ENCODE measurements around the gene ARMH4.

The ARMH4 gene

DNA sequence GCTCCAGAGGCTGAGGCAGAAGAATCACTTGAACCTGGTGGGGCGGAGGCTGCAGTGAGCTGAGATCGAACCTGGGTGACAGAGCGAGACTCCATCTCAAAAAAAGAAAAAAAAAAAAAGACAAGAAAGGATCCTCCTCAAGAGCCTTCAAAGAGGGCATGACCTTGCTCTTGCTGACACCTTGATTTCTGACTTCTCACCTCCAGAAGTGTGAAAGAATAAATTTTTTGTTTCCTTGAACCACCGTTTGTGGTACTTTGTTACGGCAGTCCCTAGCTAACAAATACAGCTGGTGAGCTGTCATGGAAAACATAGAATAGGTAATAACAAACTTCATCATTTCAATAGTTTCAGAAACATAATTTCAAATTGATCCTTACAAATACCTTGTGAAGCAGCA is 46.1 kb upstream of the ARMH4 start:
- H4K12ac ChIP-seq (ENCODE audit: low read depth, low read length) = no peak overlapping the region
- DNase-seq = no peak
- no peak overlapping the region for H2BK120ac ChIP-seq (ENCODE audit: insufficient read depth, low read length, poor library complexity)
- H2AFZ ChIP-seq (ENCODE audit: insufficient read depth, low read length, poor library complexity) = no peak overlapping the region
- no peak overlapping the region for H2BK12ac ChIP-seq (ENCODE audit: low read length)
- no peak overlapping the region for H3K4ac ChIP-seq (ENCODE audit: low read depth, low read length)
- H3K4me2 ChIP-seq (ENCODE audit: low read length) = no peak overlapping the region
- no peak overlapping the region for H4K91ac ChIP-seq (ENCODE audit: low read depth, low read length)
- no peak overlapping the region for H3K27ac ChIP-seq (ENCODE audit: low read depth, low read length)
- no peak overlapping the region for H3K18ac ChIP-seq (ENCODE audit: low read length)
- no peak overlapping the region for H3K23ac ChIP-seq (ENCODE audit: low read length)
- H3K9me3 ChIP-seq (ENCODE audit: insufficient read depth, low read depth, low read length) = no peaks in the 10 kb centered on the region
- H3K36me3 ChIP-seq (ENCODE audit: control insufficient read depth in 1 of 2, insufficient read depth in 2 of 2, low read length in 2 of 2) = peaks cover 0 to 1% of the 10 kb centered on the region in 2 experiments
- H3K27me3 ChIP-seq (ENCODE audit: insufficient read depth, low read length) = no peaks in the 10 kb centered on the region
- no peak overlapping the region for H3K9ac ChIP-seq (ENCODE audit: low read length)
- H2AK5ac ChIP-seq (ENCODE audit: low read length) = no peak overlapping the region
- no peak overlapping the region for H4K8ac ChIP-seq (ENCODE audit: low read depth, low read length)
- peaks cover 0 to 2% of the 10 kb centered on the region in 2 experiments for H3K4me1 ChIP-seq (ENCODE audit: control insufficient read depth in 1 of 2, insufficient read depth in 2 of 2, low read length in 2 of 2)
- H3K4me3 ChIP-seq (ENCODE audit: low read depth, low read length) = no peak overlapping the region
- H3K14ac ChIP-seq (ENCODE audit: low read length) = no peak overlapping the region
- no peak overlapping the region for H2BK5ac ChIP-seq (ENCODE audit: low read depth, low read length, poor library complexity)
- H3K79me2 ChIP-seq (ENCODE audit: control insufficient read depth, insufficient read depth, low read length, poor library complexity) = peaks cover 10% of the 10 kb centered on the region
- WGBS (ENCODE audit: extremely low coverage, insufficient coverage, insufficient read length) = no CpG with 5 or more reads among the region's 5 CpGs
- peaks cover 10% of the 10 kb centered on the region for H3K79me1 ChIP-seq (ENCODE audit: low read length)

DNA sequence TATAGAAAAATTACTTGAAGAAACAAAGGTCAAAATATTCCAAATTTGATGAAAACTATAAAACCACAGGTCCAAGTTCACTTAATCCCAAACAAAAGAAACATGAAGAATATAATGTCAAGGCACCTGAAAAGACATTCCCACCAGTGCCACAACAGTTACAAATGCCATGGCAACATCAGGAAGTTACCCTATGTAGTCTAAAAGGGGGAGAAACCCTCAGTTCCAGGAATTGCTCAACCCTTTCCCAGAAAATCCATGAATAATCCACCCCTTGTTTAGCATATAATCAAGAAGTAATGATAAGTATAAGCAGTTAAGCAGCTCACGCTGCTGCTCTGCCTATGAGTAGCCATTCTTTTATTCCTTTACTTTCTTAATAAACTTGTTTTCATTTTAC is 44.2 kb upstream of the ARMH4 start:
- Histone ChIP-seq H3K4me1 (ENCODE audit: control insufficient read depth in 1 of 2, insufficient read depth in 2 of 2, low read length in 2 of 2) (no peaks in the 10 kb centered on the region), H3K79me2 (ENCODE audit: control insufficient read depth, insufficient read depth, low read length, poor library complexity) (peaks cover 8% of the 10 kb centered on the region), H3K23ac (ENCODE audit: low read length) (no peak overlapping the region), H3K27ac (ENCODE audit: low read depth, low read length) (no peak overlapping the region), H3K18ac (ENCODE audit: low read length) (no peak overlapping the region), H3K27me3 (ENCODE audit: insufficient read depth, low read length) (no peaks in the 10 kb centered on the region), H3K4me2 (ENCODE audit: low read length) (no peak overlapping the region), H3K4me3 (ENCODE audit: low read depth, low read length) (no peak overlapping the region), H4K8ac (ENCODE audit: low read depth, low read length) (no peak overlapping the region), H3K36me3 (ENCODE audit: control insufficient read depth in 1 of 2, insufficient read depth in 2 of 2, low read length in 2 of 2) (no peaks in the 10 kb centered on the region), H2AK5ac (ENCODE audit: low read length) (no peak overlapping the region), H4K12ac (ENCODE audit: low read depth, low read length) (no peak overlapping the region), H3K14ac (ENCODE audit: low read length) (no peak overlapping the region), H2BK5ac (ENCODE audit: low read depth, low read length, poor library complexity) (no peak overlapping the region), H2AFZ (ENCODE audit: insufficient read depth, low read length, poor library complexity) (no peak overlapping the region), H4K91ac (ENCODE audit: low read depth, low read length) (no peak overlapping the region), H2BK12ac (ENCODE audit: low read length) (no peak overlapping the region), H3K79me1 (ENCODE audit: low read length) (peaks cover 10% of the 10 kb centered on the region), H3K9ac (ENCODE audit: low read length) (no peak overlapping the region), H3K9me3 (ENCODE audit: insufficient read depth, low read depth, low read length) (no peaks in the 10 kb centered on the region), H2BK120ac (ENCODE audit: insufficient read depth, low read length, poor library complexity) (no peak overlapping the region), H3K4ac (ENCODE audit: low read depth, low read length) (no peak overlapping the region)
- WGBS (ENCODE audit: extremely low coverage, insufficient coverage, insufficient read length) = no CpG with 5 or more reads among the region's 1 CpG
- DNase-seq = no peak

DNA sequence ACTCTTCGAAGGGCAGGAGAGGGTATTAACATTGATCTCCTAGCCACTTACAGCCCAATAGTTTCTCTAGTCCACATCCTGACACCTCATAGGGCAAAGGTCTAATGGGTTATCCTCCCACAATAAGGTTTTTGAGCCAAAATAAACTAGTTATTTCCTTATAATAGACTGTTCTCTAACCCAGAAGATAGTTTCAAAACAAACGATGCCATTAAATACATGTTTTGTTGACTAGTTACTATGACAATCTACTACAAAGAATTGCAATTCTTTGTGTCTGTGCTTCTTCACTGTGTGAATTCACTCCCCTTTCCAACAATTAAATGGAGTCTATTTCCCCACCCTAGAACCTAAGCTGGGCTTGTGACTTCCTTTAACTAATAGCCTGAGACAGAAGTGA is 41.5 kb upstream of the ARMH4 start:
- Histone ChIP-seq H3K4me2 (ENCODE audit: low read length) (no peak overlapping the region), H4K12ac (ENCODE audit: low read depth, low read length) (no peak overlapping the region), H3K18ac (ENCODE audit: low read length) (no peak overlapping the region), H3K9ac (ENCODE audit: low read length) (no peak overlapping the region), H3K4ac (ENCODE audit: low read depth, low read length) (no peak overlapping the region), H3K79me2 (ENCODE audit: control insufficient read depth, insufficient read depth, low read length, poor library complexity) (no peaks in the 10 kb centered on the region), H2AK5ac (ENCODE audit: low read length) (no peak overlapping the region), H3K4me1 (ENCODE audit: control insufficient read depth in 1 of 2, insufficient read depth in 2 of 2, low read length in 2 of 2) (no peaks in the 10 kb centered on the region), H3K27me3 (ENCODE audit: insufficient read depth, low read length) (no peaks in the 10 kb centered on the region), H4K91ac (ENCODE audit: low read depth, low read length) (no peak overlapping the region), H2BK120ac (ENCODE audit: insufficient read depth, low read length, poor library complexity) (no peak overlapping the region), H2BK5ac (ENCODE audit: low read depth, low read length, poor library complexity) (no peak overlapping the region), H4K8ac (ENCODE audit: low read depth, low read length) (no peak overlapping the region), H2AFZ (ENCODE audit: insufficient read depth, low read length, poor library complexity) (no peak overlapping the region), H3K9me3 (ENCODE audit: insufficient read depth, low read depth, low read length) (no peaks in the 10 kb centered on the region), H3K4me3 (ENCODE audit: low read depth, low read length) (no peak overlapping the region), H2BK12ac (ENCODE audit: low read length) (no peak overlapping the region), H3K27ac (ENCODE audit: low read depth, low read length) (no peak overlapping the region), H3K79me1 (ENCODE audit: low read length) (no peaks in the 10 kb centered on the region), H3K14ac (ENCODE audit: low read length) (no peak overlapping the region), H3K23ac (ENCODE audit: low read length) (no peak overlapping the region), H3K36me3 (ENCODE audit: control insufficient read depth in 1 of 2, insufficient read depth in 2 of 2, low read length in 2 of 2) (no peaks in the 10 kb centered on the region)
- WGBS (ENCODE audit: extremely low coverage, insufficient coverage, insufficient read length) = no CpG with 5 or more reads among the region's 2 CpGs
- DNase-seq = no peak

DNA sequence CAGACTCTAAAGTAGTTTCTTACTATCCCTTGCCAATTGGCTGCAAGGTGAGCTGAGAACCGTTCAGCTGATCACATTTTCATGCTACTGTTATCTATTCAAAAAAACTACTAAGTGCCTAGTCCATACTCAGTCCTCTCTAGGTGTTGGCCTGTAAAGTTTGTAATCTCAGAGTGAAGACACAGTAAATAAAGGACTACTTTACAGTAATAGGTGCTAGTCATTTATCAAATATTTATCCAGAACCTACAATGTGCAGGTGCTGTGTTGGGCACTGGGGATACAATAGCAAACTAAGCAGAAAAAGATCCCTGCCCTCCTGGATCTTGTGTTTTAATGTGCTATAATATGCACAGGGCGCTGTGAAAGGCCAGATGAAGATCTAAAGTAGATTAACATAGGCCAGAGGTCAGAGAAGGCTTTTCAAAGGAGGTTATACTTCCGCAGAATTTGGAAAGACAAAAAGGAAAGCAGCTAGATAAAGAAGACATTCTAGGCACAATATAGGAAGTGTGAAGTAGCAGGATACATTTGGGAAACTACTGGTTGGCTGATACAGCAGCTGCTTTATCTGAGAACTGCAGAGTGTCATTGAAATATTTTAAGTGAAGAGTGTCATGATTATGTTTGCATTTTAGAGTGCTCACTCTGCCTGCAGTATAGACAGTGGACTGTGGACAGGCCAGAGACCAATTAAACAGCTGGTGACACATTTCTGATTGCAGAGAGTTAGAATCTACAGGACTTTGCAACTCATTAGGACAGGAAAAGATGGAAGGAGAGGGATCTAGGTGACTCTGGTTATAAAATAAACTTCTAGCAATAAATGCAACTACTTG is 40.0 kb upstream of the ARMH4 start:
- Histone ChIP-seq H4K12ac (ENCODE audit: low read depth, low read length) (no peak overlapping the region), H3K18ac (ENCODE audit: low read length) (no peak overlapping the region), H2BK120ac (ENCODE audit: insufficient read depth, low read length, poor library complexity) (no peak overlapping the region), H3K14ac (ENCODE audit: low read length) (no peak overlapping the region), H3K9me3 (ENCODE audit: insufficient read depth, low read depth, low read length) (no peaks in the 10 kb centered on the region), H3K23ac (ENCODE audit: low read length) (no peak overlapping the region), H3K4me1 (ENCODE audit: control insufficient read depth in 1 of 2, insufficient read depth in 2 of 2, low read length in 2 of 2) (no peaks in the 10 kb centered on the region), H4K8ac (ENCODE audit: low read depth, low read length) (no peak overlapping the region), H2AK5ac (ENCODE audit: low read length) (no peak overlapping the region), H3K4me3 (ENCODE audit: low read depth, low read length) (no peak overlapping the region), H3K4me2 (ENCODE audit: low read length) (no peak overlapping the region), H3K27ac (ENCODE audit: low read depth, low read length) (no peak overlapping the region), H3K79me1 (ENCODE audit: low read length) (no peaks in the 10 kb centered on the region), H3K36me3 (ENCODE audit: control insufficient read depth in 1 of 2, insufficient read depth in 2 of 2, low read length in 2 of 2) (no peaks in the 10 kb centered on the region), H2BK5ac (ENCODE audit: low read depth, low read length, poor library complexity) (no peak overlapping the region), H3K4ac (ENCODE audit: low read depth, low read length) (no peak overlapping the region), H4K91ac (ENCODE audit: low read depth, low read length) (no peak overlapping the region), H3K27me3 (ENCODE audit: insufficient read depth, low read length) (no peaks in the 10 kb centered on the region), H2BK12ac (ENCODE audit: low read length) (no peak overlapping the region), H3K9ac (ENCODE audit: low read length) (no peak overlapping the region), H2AFZ (ENCODE audit: insufficient read depth, low read length, poor library complexity) (no peak overlapping the region), H3K79me2 (ENCODE audit: control insufficient read depth, insufficient read depth, low read length, poor library complexity) (no peaks in the 10 kb centered on the region)
- DNase-seq = no peak
- no CpG with 5 or more reads among the region's 3 CpGs for WGBS (ENCODE audit: extremely low coverage, insufficient coverage, insufficient read length)
